GM12865 (cell line): ENCODE results near the gene PPM1H.

Experiments used
- DNase-seq: peaks from one replicate; pipeline ENCODE4 v3.0.0; 2010; ENCODE audit warnings: low read depth
- H3K4me3 ChIP-seq: 2 replicates; pipeline ENCODE4 v1.5.1; 2011; ENCODE audit warnings: mild to moderate bottlenecking, low read depth, low read length, control low read depth
- CTCF ChIP-seq: IDR thresholded peaks from 2 replicates; pipeline ENCODE4 v1.5.1; 2011; ENCODE audit warnings: low read length, control low read depth, low read depth, inconsistent platforms; ENCODE audit not compliant: insufficient read depth; ENCODE audit errors: missing control alignments

The PPM1H gene

GRCh38 chr12:62683776-62684569, 251.0 kb downstream of the PPM1H start:
- H3K4me3 ChIP-seq: no peak overlapping the region
- TF ChIP-seq CTCF: no peak
- DNase-seq: no peak

DNA sequence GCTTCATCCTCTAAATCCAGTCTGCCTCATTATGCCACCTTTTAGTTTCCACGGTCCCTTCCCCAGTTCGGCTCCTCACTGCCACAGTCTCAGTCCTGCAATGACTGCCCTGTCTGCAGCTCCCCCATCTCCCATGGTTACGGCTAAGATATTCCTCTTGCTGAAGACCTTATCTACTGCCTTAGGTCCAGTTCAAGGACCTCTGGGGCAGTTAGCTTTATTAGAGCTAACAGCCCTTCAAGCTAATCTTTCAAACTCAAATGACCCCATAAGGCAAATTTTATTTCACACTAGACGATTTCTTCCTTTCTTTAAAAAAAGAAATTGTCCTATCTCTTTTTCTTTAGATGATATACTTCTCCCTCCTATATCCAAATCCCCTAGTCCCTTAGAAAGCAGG, 253.6 kb downstream of the PPM1H start:
- TF ChIP-seq CTCF: no peak
- no peak for DNase-seq
- no peak overlapping the region for H3K4me3 ChIP-seq

DNA sequence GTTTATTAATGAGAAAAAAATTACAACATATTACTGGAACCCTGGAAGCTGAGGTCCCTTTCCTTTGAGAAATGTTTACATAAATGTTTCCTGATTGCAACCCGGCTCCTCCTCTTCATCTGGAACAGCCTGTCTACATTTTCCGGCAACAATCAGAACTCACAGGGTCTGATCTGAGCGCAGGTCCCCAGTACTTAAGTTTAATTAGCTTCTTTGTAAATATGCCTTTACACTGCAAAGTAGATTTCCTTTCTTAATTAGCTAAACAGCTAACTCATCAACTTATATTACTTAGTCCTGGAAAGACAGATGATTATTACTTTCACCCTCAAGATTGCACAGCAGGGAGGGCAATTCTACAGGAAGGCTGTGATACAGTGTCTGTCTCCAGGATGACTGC, 255.3 kb downstream of the PPM1H start:
- TF ChIP-seq CTCF: no peak
- H3K4me3 ChIP-seq: no peak overlapping the region
- no peak for DNase-seq

- H3K4me3 ChIP-seq: no peak overlapping the region
- no peak for TF ChIP-seq CTCF
- no peak for DNase-seq
Measured at GRCh38 chr12:62677355-62677754, 257.6 kb downstream of the PPM1H start.

GRCh38 chr12:62676521-62677307, 258.2 kb downstream of the PPM1H start:
- no peak for DNase-seq
- no peak for TF ChIP-seq CTCF
- H3K4me3 ChIP-seq: no peak overlapping the region

DNA sequence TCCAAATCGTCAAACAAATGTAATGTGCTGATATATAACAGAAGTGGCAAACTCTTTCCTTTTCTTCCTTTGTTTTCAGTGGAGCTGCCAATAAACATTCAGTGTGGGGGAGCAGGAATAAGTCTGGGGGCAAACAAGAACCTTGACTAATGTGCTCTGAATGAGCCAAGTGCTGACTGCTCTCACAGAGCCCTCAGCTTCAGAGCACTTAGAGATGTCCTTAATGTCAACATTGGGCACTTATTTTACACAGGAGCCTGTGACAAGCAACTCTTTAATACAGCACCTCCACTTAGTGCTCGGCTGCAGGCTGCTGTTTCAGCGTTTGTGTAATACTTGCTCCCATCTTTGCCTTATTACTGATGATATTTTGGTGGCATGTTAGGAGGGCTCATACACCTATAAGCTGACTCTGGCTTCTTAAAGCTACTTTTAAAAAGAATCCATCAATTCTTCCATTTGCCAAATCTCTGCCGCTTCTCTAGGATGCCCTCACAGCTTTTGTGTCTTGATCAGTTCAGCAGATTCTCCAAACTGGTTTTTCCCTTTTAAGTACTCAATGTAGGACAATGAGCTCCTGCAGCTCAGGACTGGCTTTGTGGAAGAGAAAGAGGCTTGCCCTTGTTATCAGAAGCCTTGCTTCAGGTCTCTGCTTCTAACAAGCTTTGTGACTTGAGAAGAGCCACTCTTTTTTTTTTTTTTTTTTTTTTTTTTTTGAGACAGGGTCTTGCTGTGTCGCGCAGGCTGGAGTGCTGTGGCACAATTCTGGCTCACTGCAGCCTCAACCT, 261.7 kb downstream of the PPM1H start:
- H3K4me3 ChIP-seq: no peak overlapping the region
- DNase-seq: no peak
- TF ChIP-seq CTCF: no peak
